Sigmoid colon (tissue), 4 donors: Measurements from ENCODE around the gene KDM5C.

Experiments
- POLR2AphosphoS5 ChIP-seq, 4 donors: sonication (generic); formaldehyde crosslinking; IDR thresholded peaks; one replicate each; pipeline ENCODE4 v1.6.1; 2017; ENCODE audit warnings: antibody characterized with exemption in 4 of 4
- TF ChIP-seq, protein P1 (sequence below), 4 experiments: fragments of 450-650 bp in 3 of 4; fragments of 200-600 bp in 1 of 4; IDR thresholded peaks; one replicate each; pipeline ENCODE4 v1.5.1; 2016 to 2019; ENCODE audit warnings: antibody characterized with exemption in 4 of 4, mild to moderate bottlenecking in 3 of 4, moderate library complexity in 2 of 4

DNA sequence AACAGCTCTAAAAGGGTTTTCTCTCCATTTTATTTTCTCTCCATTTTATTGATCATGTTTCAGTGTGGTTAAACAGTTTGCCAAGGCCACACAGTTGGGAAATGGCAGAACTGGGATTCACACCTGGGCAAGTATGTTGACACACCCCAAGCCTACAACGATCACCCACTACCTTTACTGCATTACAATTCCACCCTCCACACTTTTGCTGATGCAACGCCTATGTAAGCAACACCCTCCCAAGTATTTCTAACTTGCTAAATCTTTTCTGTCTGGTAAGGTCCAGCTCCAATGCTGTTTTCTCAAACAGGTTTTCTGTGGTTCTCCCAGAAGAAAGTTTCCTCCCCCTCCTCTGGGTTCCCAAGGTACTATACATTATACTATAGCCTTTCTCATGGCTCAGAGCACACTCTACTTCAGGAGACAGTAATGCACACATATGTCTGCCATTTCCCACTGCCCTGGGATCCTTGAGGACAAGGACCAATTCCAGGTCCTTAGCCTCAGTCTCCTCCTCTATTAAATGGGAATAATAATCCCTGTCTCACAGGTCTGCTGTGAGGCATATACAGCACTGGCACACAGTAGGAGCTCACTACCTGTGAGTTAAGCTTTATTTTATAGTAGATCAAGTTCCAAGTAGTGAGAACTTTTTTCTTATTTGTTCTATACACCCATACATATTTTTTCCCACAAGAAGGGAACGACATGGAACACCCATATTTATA is 28.4 kb upstream of the KDM5C start:
- TF ChIP-seq, protein P1, sequence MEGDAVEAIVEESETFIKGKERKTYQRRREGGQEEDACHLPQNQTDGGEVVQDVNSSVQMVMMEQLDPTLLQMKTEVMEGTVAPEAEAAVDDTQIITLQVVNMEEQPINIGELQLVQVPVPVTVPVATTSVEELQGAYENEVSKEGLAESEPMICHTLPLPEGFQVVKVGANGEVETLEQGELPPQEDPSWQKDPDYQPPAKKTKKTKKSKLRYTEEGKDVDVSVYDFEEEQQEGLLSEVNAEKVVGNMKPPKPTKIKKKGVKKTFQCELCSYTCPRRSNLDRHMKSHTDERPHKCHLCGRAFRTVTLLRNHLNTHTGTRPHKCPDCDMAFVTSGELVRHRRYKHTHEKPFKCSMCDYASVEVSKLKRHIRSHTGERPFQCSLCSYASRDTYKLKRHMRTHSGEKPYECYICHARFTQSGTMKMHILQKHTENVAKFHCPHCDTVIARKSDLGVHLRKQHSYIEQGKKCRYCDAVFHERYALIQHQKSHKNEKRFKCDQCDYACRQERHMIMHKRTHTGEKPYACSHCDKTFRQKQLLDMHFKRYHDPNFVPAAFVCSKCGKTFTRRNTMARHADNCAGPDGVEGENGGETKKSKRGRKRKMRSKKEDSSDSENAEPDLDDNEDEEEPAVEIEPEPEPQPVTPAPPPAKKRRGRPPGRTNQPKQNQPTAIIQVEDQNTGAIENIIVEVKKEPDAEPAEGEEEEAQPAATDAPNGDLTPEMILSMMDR (IDR thresholded peaks at IDR 0.05): no peak
- TF ChIP-seq POLR2AphosphoS5 (IDR thresholded peaks at IDR 0.05): no peak
